ENCODE results near the gene CCDC177.
"Not testable (repeated sequence)": the region's sequence is repeated elsewhere in the genome, so short reads cannot be mapped to it uniquely, and the experiment has no call there.

The CCDC177 gene

DNA sequence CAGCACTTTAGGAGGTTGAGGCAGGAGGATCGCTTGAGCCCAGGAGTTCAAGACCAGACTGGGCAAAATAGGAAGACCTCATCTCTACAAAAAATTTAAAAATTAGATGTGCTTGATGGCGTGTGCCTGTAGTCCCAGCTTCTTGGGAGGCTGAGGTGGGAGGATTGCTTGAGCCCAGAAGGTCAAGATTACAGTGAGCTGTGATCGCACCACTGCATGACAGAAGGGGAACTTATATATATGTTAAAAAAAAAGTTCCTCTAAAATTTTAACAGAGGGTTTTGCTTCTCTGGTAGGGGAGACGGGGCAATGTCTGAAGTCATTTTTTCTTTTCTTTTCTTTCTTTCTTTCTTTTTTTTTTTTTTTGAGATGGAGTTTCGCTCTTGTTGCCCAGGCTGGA lies 24.8 kb upstream of the CCDC177 start:
- not testable (repeated sequence) for DNase-seq

DNA sequence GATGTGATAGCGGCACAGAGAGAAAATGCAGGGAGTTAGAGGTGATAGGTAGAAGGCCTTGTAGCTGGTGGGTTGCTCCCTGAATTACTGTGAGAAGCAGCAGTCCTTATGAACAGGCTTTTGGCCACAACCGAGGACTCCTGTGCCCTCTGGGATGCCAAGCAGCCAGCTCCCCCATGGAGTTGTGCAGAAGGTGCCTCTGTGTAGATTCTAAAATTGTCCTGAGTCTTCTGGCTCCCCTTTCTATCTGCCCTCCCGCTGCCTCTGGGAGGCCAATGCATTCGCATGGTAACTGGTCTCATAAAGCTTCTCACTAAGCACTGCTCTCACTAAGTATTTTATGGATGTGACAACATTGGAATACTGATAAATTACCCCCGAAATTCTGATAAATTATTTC lies 20.7 kb upstream of the CCDC177 start:
- DNase-seq = no peak

DNA sequence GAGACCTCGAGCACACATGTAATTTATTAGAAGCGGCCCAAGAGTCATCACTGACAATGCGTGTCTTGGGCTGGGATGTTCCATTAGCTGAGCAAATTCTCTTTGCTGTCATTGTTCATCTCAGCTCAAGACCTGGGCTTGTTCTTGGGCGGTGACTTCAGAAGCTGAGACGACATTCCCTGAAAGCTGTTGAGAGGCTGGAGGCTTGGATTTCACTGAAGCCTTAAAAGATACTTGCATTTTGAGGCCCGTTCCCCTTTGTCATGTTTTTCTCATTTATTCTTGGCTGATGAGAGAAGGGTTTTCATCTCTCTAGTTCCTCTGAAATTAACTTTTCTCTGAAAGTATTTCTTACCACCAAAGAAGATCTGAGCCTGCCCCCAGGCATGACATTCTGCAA lies 20.2 kb upstream of the CCDC177 start:
- DNase-seq = no peak

DNA sequence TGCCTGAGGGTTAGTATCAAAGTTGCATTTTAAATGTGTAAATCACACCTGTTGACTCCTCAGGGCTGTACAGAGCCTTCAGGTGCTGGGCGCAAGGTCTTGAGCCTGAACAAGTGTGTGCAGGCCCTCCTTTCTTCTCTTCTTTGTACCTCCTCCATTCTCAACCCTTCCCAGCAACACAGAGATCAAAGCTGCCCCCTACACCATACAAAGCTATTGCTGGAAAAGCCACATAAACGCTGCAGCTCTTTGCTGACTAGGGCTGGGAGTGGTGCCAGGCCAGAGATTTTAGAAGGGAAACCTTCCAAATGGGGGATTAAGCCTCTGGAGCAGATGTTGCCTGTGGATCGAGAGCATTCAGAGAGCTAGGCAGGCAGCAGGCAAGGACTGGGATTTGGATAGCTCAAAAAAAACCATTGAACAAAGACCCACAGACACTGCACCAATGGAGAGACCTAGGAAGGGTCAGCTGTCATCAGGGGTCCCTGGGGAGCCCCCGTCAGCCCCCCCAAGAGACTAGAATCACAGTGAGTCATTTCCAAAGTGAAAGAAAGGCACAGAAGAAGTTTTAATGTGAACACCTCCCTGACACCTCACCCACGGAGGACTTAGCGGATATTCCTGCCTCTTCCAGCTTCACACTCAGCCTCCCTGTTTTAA lies 18.5 kb upstream of the CCDC177 start:
- DNase-seq = no peak

DNA sequence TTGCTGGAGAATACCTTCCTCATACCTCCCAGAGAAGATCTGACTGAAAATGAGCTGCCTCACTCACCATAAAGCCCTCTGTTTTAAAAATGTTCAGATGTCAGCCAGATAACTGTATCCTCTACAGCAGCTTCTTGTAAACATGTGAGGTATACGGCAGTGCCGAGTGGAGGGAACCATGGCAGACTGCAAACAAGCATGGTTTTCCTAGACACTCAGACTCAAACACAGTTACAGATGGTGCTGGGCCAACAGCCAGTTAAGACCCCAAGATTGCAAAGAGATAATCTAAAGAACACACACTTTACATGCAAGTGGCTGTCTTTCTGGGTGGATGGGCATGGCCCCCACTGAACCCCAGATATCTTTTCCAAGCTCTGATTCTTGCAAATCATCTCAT lies 16.6 kb upstream of the CCDC177 start:
- DNase-seq = no peak

DNA sequence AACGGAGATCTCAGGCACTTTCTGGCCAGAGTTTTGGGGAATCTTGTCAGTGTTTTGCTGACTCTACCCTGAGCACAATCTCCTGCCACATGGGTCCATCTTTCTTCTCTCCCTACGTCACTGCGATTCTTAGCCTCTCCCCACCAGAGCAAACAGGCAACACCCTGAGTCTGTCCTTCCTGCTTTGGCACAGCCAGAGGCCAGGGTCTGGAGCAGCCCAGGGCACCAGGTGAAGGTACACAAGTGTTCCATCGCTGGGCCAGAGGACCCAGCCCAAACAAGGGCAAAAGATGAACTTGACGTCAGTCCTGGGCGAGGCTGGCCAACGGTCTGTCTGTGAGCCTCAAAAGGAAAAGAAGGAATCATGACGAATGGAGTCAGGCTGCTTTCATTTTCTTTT lies 12.7 kb upstream of the CCDC177 start:
- DNase-seq = no peak

DNA sequence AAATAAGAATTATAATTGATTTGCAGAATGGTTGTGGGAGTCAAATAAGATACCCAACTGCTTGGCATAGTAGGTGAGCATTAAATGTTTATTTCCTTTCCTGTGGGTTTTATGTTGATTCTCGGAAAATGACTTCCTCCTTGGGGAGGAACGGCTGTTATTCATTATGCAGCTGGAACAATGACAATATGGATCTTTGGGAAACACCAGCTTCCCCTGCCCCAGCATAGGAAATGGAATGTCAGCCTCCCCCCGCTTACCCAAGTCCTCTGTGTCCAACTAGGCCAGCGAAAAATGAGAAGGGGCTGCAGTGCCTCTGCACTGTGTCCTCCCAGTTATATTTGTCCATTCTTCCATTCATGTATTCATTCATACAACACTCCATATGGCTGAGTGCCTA lies 11.7 kb upstream of the CCDC177 start:
- DNase-seq = no peak

DNA sequence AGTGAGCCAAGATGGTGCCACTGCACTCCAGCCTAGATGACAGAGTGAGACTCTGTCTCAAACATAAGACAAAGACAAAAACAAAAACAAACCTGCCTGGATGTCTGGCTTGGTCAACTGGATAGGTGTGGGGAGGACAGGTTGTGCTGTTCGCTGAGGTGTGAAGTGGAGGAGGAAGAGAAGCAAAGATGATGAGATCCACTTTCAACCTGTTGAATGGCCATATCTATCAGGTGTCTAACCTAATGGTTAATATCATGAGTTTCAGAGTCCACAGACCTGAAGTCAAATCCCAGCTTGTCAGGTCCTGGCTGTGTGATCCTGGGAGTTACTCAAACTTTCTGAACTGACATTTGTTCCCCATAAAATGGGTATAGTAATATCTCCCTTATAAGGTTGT lies 9.7 kb upstream of the CCDC177 start:
- DNase-seq = no peak

DNA sequence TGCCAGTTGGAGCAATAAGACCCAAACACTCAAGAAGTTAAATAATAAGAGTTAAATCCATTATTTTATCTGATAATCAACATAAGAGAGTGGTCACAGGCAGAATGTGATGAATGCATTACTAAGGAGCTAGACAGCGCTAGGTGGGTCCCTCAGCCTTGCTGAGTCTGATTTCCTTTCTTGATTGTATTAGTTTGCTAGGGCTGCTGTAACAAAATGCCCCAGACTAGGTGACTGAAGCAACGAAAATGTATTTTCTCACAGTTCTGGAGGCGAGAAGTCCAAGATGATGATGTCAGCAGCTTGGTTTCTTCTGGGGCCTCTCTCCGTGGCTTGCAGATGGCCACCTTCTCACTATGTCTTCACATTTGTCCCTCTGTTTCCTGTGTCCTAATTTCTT lies 8.2 kb upstream of the CCDC177 start:
- DNase-seq = no peak

DNA sequence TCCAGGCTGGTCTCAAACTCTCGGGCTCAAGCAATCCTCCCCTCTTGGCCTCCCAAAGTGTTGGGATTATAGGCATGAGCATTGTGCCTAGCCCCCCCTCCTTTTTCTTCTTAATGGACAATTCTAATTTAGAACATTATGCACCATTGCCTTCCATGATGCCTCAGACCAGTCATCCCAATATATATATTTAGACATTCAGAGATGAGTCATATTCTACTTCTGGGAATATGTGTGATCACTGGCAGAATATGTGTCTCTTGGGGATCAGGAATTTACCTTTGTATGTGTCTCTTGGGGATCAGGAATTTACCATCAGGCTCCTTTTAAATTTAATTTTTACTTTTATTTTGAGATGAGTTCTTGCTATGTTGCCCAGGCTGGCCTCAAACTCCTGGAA lies 7.5 kb upstream of the CCDC177 start:
- DNase-seq = no peak

DNA sequence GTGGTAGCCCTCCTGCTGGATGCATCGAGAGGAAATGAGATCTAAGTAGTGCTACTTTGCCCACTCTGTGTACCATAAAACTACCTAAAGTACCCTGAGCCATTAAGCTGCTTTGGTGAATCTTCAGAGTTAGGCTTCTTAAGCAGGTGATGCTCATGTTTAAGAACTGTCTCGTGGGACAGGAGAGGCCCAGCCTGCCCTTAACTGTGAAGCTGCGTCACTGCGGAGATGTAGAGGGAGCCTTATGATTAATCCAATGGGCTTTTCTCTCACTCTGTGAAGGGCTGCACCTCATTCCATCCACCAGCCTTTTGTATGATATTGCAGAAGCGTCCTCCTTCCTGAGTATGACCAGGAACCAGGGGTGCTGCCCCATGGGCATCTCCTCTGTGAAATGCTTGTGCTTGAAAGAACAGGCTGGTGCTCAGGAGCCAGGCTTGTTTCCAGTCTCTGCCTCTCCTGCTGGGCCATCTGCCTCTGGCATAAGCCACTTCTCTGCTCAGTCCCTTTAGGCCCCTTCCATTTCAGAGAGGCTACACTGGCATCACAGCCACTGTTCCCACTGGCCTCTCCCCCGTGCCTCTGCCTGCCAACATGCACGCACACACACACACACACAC lies 6.8 kb upstream of the CCDC177 start:
- DNase-seq = no peak

DNA sequence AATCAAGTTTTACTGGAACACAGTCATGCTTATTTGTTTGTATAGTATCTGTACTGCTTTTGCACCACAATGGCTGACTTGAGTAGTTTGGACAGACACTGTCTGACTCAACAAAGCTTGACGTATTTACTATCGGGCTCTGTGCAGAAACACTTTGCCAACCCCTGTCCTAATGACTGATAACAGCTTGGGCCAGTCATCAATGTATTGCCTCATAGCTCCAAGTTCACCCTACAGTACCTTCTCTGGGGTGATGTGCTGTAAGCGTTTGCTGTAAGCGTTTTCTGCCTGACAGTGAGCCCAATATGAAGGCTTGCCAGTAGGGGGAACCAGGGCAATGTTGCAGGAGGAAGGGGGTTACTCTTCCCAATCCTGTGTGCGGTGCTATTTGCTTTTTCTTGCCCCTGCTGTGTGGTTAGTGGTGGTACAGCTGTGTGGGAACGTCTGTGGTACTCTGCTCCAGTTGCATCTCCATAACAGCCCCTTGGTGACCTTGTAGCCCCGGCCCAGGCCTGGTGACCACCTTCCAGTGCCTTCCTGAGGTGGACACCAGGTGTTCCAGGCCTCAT lies 5.4 kb upstream of the CCDC177 start:
- no peak for DNase-seq

DNA sequence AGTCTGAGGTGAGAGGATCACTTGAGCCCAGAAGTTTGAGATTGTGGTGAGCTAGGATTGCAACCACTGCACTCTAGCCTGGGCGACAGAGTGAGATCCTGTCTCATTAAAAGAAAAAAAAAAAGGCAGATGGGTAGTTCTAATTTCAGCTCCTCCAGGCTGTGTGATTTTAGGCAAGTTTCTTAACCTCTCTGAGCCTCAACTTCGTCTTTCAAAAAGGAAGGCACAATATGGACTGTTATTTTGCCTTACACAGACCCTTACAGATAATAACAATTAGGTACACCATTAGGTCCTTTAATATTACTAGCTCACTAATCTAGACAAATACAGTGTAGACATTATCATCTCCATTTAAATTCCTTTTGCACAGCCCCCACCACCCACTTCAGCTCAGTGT lies 4.8 kb upstream of the CCDC177 start:
- DNase-seq = no peak

DNA sequence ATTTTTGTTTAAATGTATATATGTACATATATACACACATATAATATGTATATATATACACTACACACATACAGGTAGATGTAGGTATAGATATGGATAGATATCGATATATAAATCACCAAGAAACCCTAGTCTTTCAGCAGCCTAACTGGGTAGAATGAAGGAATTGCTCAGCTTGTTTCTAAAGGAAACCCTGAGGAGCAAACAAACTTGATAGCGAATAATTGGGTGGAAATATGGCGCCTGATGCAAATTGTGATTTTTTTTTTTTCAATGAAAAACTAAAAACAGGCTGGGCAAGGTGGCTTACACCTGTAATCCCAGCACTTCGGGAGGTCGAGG lies 254 bp upstream of the CCDC177 start:
- DNase-seq = no peak

DNA sequence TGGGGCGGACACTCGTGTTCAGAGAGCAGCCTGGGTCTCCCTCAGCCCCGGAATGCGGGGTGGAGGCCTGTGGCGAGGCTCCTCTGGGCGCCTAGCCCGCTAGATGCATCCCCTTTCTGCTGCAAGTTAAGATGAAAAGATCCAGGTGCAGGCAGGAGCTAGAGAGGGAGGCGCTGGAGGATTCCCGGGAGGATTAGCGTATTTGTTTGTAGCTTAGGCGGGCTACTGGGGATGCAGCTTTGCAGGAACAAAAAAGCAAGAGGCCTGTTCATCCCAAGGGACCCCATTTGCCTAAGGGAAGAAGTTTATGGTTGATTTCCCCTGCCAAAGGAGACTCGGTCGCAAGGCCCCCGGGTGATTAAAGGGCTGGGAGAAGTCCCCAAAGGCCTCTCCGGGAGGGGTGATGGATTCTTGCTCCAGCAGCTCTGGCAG lies 824 bp downstream of the CCDC177 start:
- DNase-seq = peak; percentile 37

DNA sequence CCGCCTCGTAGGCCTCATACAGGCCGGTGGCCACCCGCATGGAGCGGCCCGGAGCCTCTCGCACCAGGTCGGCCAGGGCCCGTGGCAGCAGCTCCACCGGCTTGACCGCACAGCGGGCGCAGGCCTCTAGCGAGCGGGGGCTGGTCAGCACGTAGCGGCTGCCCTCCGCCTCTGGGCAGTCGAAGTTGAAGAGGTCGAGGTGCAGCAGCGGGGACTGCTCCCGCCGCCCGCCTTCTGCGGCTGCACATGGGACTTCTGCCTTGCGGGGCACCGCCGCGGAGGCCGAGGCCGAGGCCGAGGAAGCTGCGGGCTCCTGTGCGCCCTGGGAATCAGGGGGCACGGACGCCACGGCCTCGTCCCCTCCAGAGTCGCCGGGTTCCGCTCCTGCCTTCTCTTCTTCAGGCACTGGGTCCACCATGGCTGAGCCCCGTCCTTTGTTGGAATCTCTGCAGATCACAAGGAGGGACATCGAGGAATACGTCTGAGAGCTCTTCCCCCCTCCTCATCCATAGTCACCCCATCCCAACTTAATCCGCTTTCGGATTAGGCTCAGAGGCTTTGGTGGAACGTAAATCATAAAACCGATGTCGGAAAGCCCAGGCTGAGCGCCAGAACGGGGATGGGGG lies 1.4 kb downstream of the CCDC177 start:
- DNase-seq = no peak

DNA sequence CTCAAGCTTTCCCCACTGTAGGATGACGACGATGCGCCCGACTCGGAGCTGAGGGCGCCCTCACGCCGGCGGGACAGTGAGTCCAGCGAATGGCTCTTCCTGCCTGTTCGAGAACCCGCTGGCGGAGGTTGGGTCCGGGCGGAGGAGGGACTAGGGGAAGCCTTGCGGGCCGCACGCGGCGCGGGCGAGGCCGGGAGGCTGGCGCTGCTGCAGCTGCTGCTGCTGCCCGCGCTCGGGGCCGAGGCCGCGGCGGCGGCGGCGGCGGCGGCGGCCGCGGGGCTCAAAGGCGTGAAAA lies 1.9 kb downstream of the CCDC177 start:
- DNase-seq = no peak

DNA sequence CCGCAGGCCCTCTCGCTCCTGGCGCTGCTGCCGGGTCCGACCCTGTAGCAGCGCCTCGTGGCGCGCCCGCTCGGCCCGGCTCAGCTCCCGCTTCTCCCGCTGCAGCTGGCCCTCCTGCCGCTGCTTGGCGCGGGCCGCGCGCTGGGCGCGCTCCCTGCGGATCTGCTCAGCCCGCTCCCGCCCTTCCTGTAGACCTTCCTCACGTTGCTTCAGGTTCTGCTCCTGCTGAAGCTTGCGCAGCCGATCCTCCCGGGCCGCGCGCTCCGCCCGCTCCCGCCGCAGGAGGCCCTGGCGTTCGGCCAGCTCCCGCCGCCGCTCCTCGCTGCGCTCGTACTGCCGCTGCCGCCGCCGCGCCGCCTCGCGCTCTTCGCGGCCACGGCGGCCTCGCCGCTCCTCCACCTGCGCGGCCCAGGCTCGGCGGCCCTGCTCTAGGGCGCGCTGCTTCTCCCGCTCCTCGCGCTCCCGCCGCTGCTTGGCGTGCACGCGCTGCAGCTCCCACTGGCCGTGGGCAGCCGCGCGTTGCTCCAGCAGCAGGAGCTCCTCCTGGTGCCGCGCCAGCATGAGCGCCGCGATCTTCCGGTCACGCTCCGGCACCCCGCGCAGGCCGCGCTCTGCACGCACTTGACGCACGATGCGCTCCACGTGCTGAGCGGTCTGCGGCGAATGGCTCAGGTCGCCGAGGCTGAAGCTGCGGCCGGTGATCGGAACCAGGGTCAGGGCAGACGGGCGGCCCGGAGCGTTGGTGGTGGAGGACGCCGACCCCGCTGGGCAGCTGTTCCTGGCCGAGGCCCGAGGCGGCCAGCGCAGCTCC lies 2.4 kb downstream of the CCDC177 start:
- peak; percentile 16 for DNase-seq

DNA sequence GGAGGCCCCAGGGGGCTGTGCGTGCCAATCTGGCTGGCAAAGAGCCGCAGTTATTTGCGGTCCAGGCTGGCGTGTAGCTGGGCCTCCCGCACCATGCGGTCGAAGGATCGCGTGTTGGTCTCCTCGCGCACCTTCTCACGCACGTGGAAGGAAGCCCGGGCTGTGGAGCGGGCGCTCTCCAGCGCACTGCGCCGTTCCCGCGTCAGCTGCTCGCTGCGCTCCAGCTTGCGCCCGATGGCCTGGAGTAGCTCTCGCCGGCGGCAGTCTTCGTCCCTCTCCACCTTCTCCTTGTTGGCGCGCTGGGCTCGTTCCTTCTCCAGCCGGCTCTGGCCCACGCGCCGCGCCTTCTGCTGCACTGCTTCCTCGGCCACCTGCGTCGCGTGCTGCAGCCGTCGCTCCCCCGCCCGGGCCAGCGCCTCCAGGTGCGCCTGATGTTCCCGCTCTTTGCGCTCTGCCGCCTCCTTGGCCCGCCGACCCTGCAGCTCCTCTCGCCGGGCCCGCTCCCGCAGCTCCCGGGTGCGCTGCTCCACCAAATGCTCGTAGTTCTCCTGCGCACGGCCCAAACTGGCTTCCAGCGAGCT lies 3.1 kb downstream of the CCDC177 start:
- DNase-seq = peak; percentile 13

DNA sequence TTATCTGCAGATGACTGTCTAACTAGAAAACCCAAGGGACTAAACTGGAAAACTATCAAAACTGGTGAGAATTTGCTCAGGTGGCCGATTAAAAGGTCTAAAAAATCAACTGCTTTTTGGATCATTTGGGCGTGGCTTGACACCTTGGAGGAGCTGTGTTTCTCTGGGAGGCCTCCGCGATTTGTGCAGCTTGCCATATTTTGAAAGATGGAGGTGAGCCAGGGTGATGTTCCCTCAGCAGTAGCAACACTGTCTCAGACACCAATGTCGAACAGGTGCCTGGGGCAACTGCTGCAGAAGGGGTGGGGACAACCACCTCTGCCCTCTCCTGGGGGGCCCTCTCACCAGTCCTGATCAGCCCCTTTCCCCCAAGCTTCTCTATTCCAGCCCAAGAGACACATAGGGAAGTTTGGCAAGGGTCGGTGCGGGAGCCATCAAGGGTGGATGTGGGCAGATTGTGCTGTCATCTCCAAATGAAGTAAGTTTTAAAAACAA lies 3.8 kb downstream of the CCDC177 start:
- DNase-seq = no peak

DNA sequence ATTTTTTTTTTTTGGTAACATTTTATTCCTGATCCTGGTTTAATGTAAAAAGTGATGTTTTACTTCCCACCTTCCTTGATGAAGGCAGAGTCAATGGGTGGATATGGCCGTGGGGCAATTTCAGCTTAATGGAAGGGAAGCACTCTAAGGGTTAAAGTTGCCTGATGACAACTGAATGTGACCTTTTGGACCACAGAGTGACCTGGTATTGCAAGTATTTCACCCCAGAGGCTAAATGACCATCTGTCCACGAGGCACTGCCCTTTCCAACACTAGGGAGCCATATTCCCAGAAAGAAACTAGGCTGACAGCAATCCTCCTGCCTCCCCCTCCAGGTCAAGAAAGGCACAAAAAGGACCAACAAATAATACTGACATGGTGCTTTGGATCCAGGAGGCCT lies 4.8 kb downstream of the CCDC177 start:
- DNase-seq = no peak

DNA sequence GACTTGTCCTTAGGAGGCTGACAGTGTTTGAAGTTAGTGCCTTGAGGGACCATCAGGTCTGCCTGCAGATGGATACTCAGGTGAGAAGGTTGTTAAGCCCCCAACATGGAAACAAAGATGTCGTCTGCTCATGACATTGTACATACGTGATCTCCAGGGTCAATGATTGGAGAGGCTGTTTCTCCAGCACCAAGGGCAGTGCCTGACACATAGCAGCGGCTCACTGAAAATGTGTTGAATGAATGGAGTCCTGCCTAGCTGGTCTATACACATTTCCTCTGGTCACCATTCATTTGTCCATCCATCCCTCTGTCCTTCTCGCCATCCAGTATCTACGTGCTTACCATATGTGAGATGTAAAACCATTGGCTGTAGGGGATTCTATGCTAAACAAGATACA lies 7.1 kb downstream of the CCDC177 start:
- no peak for DNase-seq

DNA sequence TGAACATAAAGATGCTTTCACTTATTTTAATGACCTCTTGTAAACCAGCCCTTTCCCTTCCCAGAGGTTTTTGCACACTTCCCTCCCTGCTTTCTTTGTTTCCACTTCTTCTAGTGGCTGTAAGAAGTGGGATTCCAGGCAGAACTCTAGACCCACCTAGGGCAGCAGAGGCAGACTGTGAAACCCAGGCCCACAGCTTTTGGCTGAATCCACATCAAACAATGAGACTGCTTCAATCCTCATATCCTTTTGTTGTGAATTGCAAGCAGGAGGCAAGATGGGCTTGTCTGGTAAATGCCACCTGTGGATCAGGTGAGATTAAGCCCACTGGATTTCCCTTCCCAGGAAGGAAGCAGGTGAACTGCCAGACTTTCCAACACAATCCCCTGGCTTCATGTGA lies 12.8 kb downstream of the CCDC177 start:
- no peak for DNase-seq

All from activated naive CD4-positive, alpha-beta T cell treated with anti-CD3 and anti-CD28 coated beads, Interleukin-2, amount 50 U/mL, for 16 hours (primary cell).